Measurements from ENCODE around the gene HOXD10.
A peak's percentile ranks its signal among the peaks of the same experiment; 100 is the strongest.

The HOXD10 gene

GRCh38 chr2:176107731-176108181 is 8.8 kb upstream of the HOXD10 start:
- no peak for DNase-seq

GRCh38 chr2:176109192-176109901 is 7.2 kb upstream of the HOXD10 start:
- DNase-seq: no peak

- DNase-seq: no peak
Observed at GRCh38 chr2:176109946-176110345, 6.6 kb upstream of the HOXD10 start.

- no peak for DNase-seq
Observed at GRCh38 chr2:176110415-176111308, 5.9 kb upstream of the HOXD10 start.

- peak in 1 of 2 donors; percentile 32 for DNase-seq
Observed at GRCh38 chr2:176111309-176111663, 5.3 kb upstream of the HOXD10 start.

- DNase-seq: no peak
Observed at GRCh38 chr2:176111846-176112374, 4.7 kb upstream of the HOXD10 start.

- DNase-seq: no peak
Observed at GRCh38 chr2:176112375-176113302, 3.9 kb upstream of the HOXD10 start.

- DNase-seq: no peak
Observed at GRCh38 chr2:176114120-176114929, 2.3 kb upstream of the HOXD10 start.

- no peak for DNase-seq
Observed at GRCh38 chr2:176114930-176115625, 1.5 kb upstream of the HOXD10 start.

GRCh38 chr2:176117162-176117822 is 714 bp downstream of the HOXD10 start:
- DNase-seq: no peak

- no peak for DNase-seq
Observed at GRCh38 chr2:176117823-176118371, 1.3 kb downstream of the HOXD10 start.

GRCh38 chr2:176118601-176119339 is 2.2 kb downstream of the HOXD10 start:
- peak in 1 of 2 donors; percentile 7 for DNase-seq

- DNase-seq: no peak
Observed at GRCh38 chr2:176120364-176121189, 4.0 kb downstream of the HOXD10 start.

- DNase-seq: no peak
Observed at GRCh38 chr2:176121190-176122051, 4.8 kb downstream of the HOXD10 start.

GRCh38 chr2:176122052-176122682 is 5.6 kb downstream of the HOXD10 start:
- DNase-seq: no peak

- no peak for DNase-seq
Observed at GRCh38 chr2:176122683-176123410, 6.3 kb downstream of the HOXD10 start, which contains the start of gene HOXD9. TSS of gene HOXD9 (plus strand) at chr2:176122719. CDS start at chr2:176122769, 50 bp downstream.
